ENCODE results near the gene DDX56. TPM values are rescaled to one million over a fixed set of nuclear protein-coding genes. Genes with fewer than 3 reads are reported as not detected.

The DDX56 gene
- total RNA-seq, 1 donor from 2014 or later: 53.5 TPM

DNA sequence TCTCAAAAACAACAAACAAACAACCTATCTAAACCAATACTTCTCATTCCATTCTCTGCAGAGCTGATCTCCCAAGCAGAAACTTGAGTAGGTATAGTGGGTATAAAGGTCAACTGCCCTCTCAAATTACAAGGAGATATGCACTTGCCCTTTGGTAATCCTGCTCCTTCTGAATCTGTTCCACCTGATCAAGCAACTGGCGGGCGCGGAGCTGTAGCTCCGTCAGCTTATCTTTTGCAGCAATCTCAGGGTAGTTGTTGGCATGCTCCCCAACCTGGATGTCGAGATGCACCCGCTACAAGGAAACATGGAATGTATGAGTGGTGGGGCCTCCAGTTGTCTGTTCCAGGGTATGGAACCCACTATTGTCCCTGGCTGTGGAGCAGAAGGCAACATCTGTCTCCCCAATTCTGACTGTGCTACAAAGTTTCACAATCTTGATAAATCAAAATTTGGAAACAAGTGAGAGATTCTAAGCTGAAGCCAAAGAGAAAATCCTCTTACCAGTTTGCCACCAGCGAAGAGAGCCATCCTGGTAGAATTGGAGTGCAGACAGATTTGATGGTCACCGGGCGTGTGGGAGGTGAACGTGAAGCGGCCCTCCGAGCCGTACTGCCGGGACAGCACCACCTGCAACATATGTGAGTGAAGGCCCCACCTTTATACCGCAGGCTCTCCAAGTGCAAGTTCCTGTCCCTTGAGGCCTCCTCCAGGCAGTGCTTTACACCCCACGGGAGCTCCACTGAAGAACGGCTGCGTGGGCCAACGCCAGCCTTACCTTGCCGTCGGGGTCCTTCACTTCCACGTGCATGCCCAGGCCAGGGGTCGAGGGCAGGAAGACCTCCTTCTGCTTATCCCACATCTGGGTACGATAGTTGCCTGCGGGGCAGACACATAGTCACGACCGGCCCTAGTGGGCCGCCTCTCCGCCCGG is 7.5 kb upstream of the DDX56 start:
- intact Hi-C loops (cut with DNase I): loop anchor here (10.0 kb wide), 1 partner anchor 264 kb away; the partner anchor contains the start of gene H2AZ2
- ATAC-seq (peak; percentile 23), DNase-seq (no peak)

DNA sequence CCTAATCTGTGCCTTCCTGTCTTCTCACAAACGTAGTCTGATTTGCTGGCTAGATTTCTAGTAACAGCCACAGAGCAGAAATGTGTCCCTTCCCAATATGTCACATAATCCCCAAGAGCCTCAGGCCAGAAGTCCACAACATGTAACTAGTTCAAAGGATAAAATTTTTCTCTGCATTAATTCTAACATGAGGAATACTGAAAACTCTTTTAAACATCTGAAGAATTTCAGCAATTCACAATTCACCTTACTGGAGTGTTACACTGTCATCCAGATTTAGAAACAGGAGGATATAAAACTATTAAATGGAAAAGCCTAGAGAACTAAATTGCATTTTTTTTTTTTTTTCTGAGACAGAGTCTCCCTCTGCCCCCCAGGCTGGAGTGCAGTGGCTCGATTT is 2.5 kb upstream of the DDX56 start:
- DNase-seq (no peak), ATAC-seq (no peak)
- Histone ChIP-seq H3K9me3 (no peaks in the 10 kb centered on the region), H3K4me3 (no peak overlapping the region), H3K36me3 (peaks cover 60% of the 10 kb centered on the region), H3K27ac (no peak overlapping the region), H3K4me1 (peaks cover 31% of the 10 kb centered on the region), H3K27me3 (no peaks in the 10 kb centered on the region)
- TF ChIP-seq, protein P1, sequence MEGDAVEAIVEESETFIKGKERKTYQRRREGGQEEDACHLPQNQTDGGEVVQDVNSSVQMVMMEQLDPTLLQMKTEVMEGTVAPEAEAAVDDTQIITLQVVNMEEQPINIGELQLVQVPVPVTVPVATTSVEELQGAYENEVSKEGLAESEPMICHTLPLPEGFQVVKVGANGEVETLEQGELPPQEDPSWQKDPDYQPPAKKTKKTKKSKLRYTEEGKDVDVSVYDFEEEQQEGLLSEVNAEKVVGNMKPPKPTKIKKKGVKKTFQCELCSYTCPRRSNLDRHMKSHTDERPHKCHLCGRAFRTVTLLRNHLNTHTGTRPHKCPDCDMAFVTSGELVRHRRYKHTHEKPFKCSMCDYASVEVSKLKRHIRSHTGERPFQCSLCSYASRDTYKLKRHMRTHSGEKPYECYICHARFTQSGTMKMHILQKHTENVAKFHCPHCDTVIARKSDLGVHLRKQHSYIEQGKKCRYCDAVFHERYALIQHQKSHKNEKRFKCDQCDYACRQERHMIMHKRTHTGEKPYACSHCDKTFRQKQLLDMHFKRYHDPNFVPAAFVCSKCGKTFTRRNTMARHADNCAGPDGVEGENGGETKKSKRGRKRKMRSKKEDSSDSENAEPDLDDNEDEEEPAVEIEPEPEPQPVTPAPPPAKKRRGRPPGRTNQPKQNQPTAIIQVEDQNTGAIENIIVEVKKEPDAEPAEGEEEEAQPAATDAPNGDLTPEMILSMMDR (IDR thresholded peaks at IDR 0.05): no peak
- intact Hi-C loops (cut with DNase I): no loop called here

More for the DNA sequence above, 7.5 kb upstream of the DDX56 start:
- peak overlapping the region; percentile 100 for H3K4me3 ChIP-seq
- peaks cover 14% of the 10 kb centered on the region for H3K4me1 ChIP-seq
- peaks cover 35% of the 10 kb centered on the region for H3K36me3 ChIP-seq
- TF ChIP-seq, protein P1 (IDR thresholded peaks at IDR 0.05): no peak
- H3K27me3 ChIP-seq: no peaks in the 10 kb centered on the region
- H3K27ac ChIP-seq: peak overlapping the region; percentile 98
- H3K9me3 ChIP-seq: no peaks in the 10 kb centered on the region

DNA sequence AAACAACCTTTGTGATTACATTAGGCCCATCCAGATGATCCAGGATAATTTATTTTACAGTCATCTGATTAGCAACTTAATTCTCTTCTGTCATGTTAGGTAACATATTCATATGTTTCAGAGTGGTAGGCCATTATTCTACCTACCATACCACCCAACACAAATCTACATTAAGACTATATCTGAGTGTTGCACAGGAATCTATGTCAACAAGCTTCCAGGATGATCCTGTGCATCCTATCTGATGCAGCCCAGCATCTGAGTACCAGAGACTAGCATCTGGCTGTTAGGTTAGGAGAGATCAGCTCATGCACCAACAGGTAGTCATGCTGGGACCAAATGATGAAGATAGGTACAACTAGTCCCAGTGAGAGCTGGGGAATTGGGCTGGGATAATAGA is 1.3 kb upstream of the DDX56 start:
- intact Hi-C loops (cut with DNase I): no loop called here
- H3K4me1 ChIP-seq: peaks cover 19% of the 10 kb centered on the region
- H3K9me3 ChIP-seq: no peaks in the 10 kb centered on the region
- no peaks in the 10 kb centered on the region for H3K27me3 ChIP-seq
- DNase-seq: no peak
- ATAC-seq: no peak
- H3K36me3 ChIP-seq: peaks cover 64% of the 10 kb centered on the region
- no peak overlapping the region for H3K4me3 ChIP-seq
- H3K27ac ChIP-seq: no peak overlapping the region
- TF ChIP-seq, protein P1 (IDR thresholded peaks at IDR 0.05): no peak

DNA sequence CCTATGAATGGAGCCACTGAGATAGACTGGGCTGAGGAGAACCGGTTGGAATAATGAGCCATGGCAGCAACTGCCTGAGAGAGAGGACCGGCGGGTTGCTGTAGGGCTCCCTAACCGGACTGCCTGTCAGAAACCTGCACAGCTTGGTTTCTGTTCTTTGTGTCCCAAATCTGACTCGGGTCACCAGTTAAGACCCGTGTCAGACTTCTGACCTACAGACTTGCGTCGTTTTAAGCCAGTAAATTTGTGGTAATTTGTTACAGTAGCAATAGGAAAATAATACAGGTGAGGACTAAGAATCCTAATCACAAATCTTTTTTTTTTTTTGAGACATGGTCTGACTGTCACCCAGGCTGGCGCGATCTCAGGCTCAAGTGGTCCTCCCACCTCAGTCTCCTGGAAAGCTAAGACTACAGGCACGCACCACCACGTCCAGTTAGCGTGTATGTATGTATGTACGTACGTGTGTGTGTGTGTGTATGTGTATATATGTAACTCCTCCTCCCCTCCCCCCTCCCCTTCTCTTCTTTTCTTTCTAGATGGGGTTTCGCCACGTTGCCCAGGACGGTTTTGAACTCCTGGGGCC is 672 bp upstream of the DDX56 start:
- TF ChIP-seq, protein P1 (IDR thresholded peaks at IDR 0.05): no peak
- peaks cover 64% of the 10 kb centered on the region for H3K36me3 ChIP-seq

DNA sequence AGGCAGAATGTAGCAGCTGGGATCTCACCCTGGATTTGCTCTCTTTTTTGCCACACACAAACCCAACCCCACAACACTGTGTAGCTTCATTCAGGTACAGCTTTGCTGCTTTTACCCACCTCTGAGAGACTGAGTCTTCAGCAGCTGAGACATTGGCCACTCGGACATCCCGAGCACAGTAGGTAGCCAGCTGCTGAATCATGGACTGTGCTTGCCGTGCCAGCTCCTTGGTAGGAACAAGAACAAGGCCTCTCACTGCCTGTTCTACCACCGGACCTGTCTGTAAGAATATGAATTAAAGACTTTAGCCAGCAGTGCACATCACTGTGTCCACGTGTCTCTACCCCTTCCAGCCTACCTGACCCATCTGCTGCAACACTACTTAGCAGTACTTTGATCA is 937 bp downstream of the DDX56 start:
- intact Hi-C loops (cut with DNase I): no loop called here
- Histone ChIP-seq H3K27me3 (no peaks in the 10 kb centered on the region), H3K4me1 (peaks cover 19% of the 10 kb centered on the region), H3K36me3 (peaks cover 64% of the 10 kb centered on the region), H3K27ac (no peak overlapping the region), H3K9me3 (no peaks in the 10 kb centered on the region), H3K4me3 (peak overlapping the region; percentile 86)
- ATAC-seq (no peak), DNase-seq (no peak)
- TF ChIP-seq, protein P1 (IDR thresholded peaks at IDR 0.05): no peak

More for the DNA sequence above, 672 bp upstream of the DDX56 start:
- Histone ChIP-seq H3K4me1 (peaks cover 19% of the 10 kb centered on the region), H3K9me3 (no peaks in the 10 kb centered on the region), H3K27ac (peak overlapping the region; percentile 95), H3K27me3 (no peaks in the 10 kb centered on the region), H3K4me3 (peak overlapping the region; percentile 86)
- DNase-seq: no peak
- ATAC-seq: no peak
- intact Hi-C loops (cut with DNase I): no loop called here
